Stimulated activated CD4-positive, alpha-beta T cell treated with anti-CD3 and anti-CD28 coated beads, Interleukin-15, amount 100 ng/mL, for 1 hour (primary cell): ENCODE results near the gene UBALD2.
"Not testable (repeated sequence)": the region's sequence is repeated elsewhere in the genome, so short reads cannot be mapped to it uniquely, and the experiment has no call there.

Experiments
- DNase-seq, 2 donors: peaks; one replicate each; pipeline ENCODE4 v3.0.0-alpha.2; 2020; ENCODE audit warnings: low read depth in 1 of 2, low spot score in 1 of 2

The UBALD2 gene

DNA sequence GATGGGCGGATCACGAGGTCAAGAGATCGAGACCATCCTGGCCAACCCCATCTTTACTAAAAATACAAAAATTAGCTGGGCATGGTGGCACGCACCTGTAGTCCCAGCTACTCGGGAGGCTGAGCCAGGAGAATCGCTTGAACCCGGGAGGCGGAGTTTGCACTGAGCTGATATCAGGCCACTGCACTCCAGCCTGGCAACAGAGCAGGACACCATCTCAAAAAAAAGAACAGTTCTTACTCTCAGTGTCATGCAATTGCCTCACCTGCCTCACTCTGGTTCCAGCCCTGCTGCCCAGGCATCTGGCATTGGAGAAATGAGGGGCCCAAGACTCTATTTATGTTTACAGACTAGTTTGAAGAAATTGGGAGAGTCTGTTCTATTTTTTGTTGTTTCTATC is 20.4 kb upstream of the UBALD2 start:
- DNase-seq: not testable (repeated sequence)

DNA sequence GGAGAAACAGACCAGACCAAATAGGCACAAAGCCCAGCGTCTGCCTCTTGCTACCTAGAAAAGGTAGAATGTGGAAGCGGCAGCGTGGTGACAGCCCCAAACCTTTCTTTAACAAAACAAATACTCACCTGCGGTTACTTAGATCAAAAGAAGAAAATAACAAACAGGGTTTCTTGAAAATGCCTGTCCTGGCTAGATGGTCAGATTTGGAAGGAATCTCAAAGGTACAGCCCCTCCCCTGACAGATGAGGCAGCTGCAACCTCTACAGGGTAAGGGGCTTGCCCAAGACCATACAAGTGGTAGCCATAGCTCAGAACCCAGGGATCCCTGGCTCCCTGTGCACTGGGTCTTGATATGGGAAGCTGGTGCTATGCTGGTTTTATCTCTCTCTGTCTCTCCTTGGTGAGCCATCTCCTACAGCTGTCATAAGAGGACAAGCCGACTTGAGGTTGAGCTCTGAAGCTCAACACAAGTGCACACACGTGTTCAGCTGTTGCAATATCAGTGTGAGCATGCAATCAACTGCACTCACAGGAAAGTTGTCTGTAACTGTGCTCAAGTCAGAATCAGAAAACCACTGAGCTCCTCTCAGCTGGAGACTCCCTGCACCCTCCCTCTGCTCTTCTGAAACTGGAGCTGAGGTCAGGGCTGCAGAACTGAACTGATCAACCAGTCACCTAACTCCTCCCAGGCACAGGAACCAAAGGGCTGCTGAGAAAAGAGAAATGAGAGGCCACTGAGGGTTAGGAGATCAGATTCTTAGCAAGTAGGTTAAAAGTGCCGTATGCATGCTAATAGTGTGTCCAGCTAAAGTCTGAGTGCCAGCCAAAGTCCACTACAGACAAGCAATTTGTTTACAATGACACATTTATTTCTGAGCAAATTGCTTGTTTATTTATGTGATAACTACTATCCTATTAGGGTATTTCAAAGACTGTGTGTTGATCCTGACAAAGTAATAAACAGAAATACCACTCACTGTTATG is 18.8 kb upstream of the UBALD2 start:
- DNase-seq: no peak

DNA sequence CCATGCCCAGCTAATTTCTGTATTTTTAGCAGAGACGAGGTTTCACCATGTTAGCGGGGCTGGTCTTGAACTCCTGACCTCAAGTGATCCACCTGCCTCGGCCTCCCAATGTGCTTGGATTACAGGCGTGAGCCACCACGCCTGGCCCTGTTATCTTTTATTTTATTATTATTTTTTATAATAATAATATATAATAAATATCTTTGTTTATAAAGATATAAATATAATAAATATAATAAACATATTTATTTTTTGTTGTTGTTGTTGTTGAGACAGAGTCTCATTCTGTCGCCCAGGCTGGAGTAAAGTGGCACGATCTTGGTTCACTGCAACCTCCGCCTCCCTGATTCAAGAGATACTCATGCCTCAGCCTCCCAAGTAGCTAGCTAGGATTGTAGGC is 17.8 kb upstream of the UBALD2 start:
- DNase-seq: no peak

GRCh38 chr17:76248013-76248782 is 16.9 kb upstream of the UBALD2 start:
- DNase-seq: no peak

- DNase-seq: no peak
Measured at GRCh38 chr17:76250141-76250540, 15.0 kb upstream of the UBALD2 start.

DNA sequence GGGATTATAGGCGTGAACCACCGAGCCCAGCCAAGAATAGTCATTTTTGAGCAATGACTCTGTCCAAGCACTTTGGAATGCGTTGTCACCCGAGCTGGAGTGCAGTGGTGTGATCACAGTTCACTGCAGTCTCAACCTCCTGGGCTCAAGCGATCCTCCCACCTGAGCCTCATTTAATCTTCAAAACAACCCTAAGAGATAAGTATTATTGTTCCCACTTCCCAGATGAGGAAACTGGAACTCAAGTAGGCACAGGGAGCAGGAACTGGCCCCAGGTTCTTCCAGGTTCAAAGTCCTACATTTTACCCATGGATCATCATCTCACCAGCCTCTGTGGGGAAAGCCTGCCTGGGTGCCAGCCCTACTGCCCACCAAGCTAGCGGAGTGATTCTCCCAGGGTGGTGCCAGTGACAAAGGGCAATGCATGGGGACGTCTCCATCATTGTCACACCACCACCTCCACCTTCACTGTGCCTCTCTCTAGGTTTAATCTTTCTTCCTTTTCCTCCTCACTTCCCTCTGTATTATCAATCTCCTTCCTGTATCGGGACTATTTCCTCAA is 13.6 kb upstream of the UBALD2 start:
- DNase-seq: no peak

DNA sequence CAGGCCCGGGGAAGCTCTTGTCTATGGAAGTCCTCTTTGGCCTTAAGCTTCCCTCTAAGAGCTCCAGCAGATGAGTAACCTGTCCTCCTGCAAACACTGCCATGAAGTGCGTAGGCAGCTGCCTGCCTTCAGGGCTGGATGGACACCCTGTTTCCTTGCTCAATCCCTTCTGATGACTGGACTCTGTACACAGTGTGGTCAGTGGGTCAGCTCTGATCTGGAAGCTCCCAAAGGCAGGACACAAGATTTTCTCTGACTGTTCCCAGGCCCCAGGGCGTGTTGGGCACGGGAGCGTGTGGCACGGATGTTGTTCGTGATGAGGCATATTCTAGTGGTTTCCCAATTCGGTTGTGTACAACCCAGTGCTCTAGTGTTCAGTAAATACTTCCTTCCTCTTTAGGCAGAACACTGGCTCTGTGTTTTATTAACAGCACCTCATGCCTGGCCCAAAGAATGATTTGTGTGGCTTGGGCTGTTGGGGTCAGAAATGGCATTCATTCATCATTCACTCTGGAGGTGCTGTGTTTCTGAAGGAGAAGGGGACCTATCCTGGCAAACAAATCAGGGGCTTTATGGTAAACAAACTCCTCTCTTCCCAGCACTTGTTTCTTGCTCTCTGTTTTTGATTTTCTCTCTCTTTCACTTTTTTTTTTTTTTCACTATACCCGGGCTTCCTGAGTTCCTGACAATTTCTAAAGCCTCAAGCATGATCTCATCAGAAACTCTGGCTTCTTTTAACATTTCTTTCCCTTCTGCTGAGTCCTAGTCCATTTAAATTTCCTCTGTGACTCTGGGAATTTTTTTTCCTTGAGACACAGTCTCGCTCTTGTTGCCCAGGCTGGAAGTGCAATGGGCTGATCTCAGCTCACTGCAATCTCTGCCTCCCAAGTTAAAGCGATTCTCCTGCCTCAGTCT is 12.9 kb upstream of the UBALD2 start:
- DNase-seq: no peak

DNA sequence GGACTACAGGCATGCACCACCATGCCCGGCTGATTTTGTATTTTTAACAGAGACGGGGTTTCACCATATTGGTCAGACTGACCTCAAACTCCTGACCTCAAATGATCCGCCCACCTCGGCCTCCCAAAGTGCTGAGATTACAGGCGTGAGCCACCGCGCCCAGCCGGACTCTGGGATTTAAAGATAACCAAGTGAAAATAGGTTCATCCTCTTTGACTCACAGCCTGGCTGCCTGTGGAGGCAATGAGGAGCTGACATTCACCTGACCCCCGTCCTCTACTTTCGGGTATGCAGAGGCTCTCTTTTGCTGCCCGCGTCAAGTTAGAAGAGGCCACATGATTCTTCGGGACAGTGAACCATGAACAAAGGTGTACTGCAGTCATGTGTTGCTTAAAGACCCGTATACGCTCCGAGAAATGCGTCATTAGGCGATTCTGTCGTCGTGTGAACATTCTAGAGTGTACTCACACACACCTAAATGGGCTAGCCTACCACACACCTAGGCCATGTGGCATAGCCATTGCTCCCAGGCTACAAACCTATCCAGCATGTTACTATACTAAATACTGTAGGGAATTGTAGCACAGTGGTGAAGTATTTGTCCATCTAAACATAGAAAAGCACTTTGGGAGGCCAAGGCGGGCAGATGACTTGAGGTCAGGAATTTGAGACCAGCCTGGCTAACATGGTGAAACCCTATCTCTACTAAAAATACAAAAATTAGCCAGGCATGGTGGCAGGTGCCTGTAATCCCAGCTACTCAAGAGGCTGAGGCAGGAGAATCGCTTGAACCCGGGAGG is 12.0 kb upstream of the UBALD2 start:
- DNase-seq: not testable (repeated sequence)

DNA sequence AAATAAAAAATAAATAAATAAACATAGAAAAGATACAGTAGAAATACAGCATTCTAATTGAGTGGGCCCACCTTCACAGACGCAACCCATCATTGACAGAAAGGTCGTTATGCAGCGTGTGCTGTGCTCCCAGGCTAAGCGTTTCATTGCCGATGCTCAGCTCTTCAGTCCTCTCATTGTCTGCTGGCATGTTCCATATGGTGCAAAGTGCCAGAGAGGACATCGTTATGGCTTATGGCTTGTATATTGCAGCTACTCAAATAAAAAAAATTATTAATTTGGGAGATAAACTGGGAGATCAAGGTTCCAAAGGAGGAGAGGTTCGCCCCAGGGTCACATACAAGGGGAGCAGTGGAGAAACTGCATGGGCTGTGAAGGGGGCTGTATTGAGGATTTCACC is 11.3 kb upstream of the UBALD2 start:
- no peak for DNase-seq

GRCh38 chr17:76254275-76254674 is 10.9 kb upstream of the UBALD2 start:
- DNase-seq: no peak

DNA sequence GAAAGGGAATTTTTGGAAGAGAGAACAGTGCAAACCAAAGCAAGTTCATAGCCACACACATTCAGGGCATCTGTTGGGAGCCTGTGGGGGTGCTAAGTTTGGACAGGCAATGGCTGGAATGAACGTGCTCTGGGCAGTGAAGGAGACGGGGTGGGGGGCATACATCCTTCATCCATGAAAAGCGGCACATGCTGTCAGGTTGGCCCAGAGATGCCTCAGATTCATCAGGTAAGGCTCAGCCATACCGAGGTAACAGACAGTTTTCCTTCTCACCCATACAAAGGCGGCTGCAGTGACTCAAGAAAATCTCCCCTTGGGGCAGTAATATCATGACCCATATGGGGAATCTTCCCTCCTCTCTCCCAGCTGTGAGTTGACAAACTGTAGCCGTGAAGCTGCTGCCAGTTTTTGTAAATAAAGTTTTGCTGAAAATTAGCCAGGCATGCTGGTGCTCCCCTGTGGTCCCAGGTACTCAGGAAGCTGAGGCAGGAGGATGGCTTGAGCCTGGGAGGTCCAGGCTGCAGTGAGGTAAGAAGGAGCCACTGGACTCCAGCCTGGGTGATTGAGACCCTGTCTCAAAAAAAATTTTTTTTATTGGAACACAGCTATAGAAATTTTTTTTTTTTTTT is 9.2 kb upstream of the UBALD2 start:
- no peak for DNase-seq

- not testable (repeated sequence) for DNase-seq
Measured at GRCh38 chr17:76256430-76257050, 8.6 kb upstream of the UBALD2 start.

GRCh38 chr17:76260220-76260619 is 4.9 kb upstream of the UBALD2 start:
- DNase-seq: no peak

DNA sequence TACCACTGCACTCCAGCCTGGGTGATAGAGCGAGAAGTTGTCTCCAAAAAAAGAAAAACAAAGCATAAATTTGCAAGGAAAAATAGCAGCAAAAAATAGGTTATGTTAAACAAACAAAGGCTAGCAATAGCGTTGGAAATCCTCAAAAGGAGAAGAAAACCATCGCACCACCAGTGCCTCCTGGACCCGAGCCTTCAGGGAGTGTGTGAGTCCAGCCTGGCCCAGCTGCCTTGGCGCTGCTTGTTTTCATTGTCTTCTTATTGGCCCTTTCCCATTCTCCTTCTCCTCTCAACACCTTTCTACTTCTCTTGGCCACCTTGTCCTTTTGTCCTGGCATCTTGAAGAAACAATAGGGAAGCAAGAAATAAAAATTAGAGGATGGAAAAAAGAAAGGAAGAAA is 4.5 kb upstream of the UBALD2 start:
- DNase-seq: no peak

DNA sequence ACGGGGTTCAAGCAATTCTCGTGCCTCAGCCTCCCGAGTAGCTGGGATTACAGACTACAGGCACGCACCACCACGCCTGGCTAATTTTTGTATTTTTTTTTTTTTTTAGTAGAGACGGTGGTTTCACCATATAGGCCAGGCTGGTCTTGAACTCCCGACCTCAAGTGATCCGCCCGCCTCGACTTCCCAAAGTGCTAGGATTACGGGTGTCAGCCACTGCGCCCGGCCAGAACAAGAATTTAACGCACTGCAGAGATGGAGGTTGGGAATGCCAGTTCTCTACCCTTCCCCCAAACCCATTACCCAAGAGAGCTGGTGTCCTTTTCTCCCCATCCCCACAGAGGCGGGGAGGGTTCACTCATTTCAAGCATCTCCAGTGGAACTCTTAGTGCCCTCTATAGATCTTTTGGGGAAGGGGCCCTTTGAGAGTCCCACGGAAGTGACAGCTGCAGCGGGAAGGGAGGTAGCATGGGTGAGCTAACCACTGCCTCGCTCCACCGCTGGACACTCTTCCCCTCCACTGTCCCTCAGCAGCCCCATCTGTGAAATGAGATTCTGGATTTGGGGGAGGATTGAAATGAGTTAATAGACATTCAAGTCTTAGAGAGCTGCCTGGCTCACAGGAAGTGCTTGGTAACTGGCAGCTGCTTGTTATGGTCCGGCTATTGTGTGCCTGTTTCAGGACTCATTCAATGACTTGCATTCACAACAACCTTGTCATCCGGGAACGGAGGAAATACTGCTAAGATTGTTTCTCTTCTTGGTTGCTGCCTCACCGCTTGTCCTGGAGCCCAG is 3.5 kb upstream of the UBALD2 start:
- DNase-seq: no peak

GRCh38 chr17:76262732-76263344 is 2.3 kb upstream of the UBALD2 start:
- DNase-seq: no peak

- no peak for DNase-seq
Measured at GRCh38 chr17:76263896-76264295, 1.3 kb upstream of the UBALD2 start.

- no peak for DNase-seq
Measured at GRCh38 chr17:76264425-76264754, 758 bp upstream of the UBALD2 start.
